Natural killer cell treated with Interleukin-12 subunit alpha and Interleukin-12 subunit beta and Interleukin-15 and Interleukin-18, amount 100 ng/mL, for 72 hours (primary cell): ENCODE measurements around the gene PARVA. TPM values are rescaled to one million over a fixed set of nuclear protein-coding genes. Genes with fewer than 3 reads are reported as not detected.

Experiments used
- ATAC-seq, 2 donors: fragments of 150-1000 bp; cut with Tn5 transposase in 1 of 2; sonication (Bioruptor Pico), chemical (Tn5 transposase) in 1 of 2; 2 replicates each; pipeline ENCODE4 v1.10.0; 2021
- DNase-seq: peaks from one replicate; pipeline ENCODE4 v3.0.0; 2022; ENCODE audit warnings: low spot score
- H3K27ac Mint-ChIP-seq, 2 donors: 1 replicate in 1 of 2; 2 replicates in 1 of 2; pipeline ENCODE4 v1.8.0; 2022; ENCODE audit warnings: mixed read lengths in 2 of 2, mild to moderate bottlenecking in 1 of 2, moderate library complexity in 1 of 2
- H3K27me3 Mint-ChIP-seq, 2 donors: 1 replicate in 1 of 2; 2 replicates in 1 of 2; pipeline ENCODE4 v1.8.0; 2022; ENCODE audit warnings: mixed read lengths in 2 of 2
- H3K36me3 Mint-ChIP-seq: one replicate; pipeline ENCODE4 v1.8.0; 2022; ENCODE audit warnings: mixed read lengths
- H3K4me1 Mint-ChIP-seq, 2 donors: 1 replicate in 1 of 2; 2 replicates in 1 of 2; pipeline ENCODE4 v1.8.0; 2022; ENCODE audit warnings: low read depth in 2 of 2, mixed read lengths in 2 of 2, mild to moderate bottlenecking in 1 of 2
- H3K4me3 Mint-ChIP-seq: one replicate; pipeline ENCODE4 v1.8.0; 2022; ENCODE audit warnings: mixed read lengths
- H3K9me3 Mint-ChIP-seq: 2 replicates; pipeline ENCODE4 v1.8.0; 2022; ENCODE audit warnings: mixed read lengths
- total RNA-seq, 2 donors: library from RNA; stranded (reverse); gene quantifications; one replicate each; pipeline ENCODE4 v1.2.3, GENCODE V29; 2022

The PARVA gene
- total RNA-seq, 2 donors from 2014 or later = not detected

GRCh38 chr11:12386745-12387144, 9.4 kb downstream of the PARVA start:
- no peaks in the 10 kb centered on the region for H3K4me1 Mint-ChIP-seq
- H3K36me3 Mint-ChIP-seq = no peaks in the 10 kb centered on the region
- ATAC-seq (no peak), DNase-seq (no peak)
- no peaks in the 10 kb centered on the region for H3K9me3 Mint-ChIP-seq
- no peak overlapping the region for H3K27ac Mint-ChIP-seq
- peaks cover 28 to 29% of the 10 kb centered on the region in 2 donors for H3K27me3 Mint-ChIP-seq
- no peak overlapping the region for H3K4me3 Mint-ChIP-seq

DNA sequence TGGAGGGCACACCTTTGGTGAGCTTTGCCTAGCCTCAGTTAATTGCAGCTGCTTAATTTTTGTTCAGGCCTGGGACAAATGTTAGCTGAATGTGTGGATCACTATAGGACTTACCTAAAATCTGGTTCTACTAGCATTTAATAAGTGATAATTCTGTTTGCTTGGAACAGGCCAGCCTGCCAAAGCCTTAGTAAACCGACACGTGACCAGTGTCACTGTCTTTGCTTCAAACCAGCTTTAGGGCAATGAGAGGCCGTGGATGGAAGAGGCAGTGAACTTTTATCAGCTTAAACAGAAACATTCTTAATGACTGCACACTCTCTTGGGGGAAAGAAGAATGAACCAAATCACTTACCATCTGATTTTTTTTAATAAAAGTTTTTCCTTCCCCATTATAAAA, 10.8 kb downstream of the PARVA start:
- DNase-seq (no peak), ATAC-seq (no peak)
- no peaks in the 10 kb centered on the region for H3K36me3 Mint-ChIP-seq
- H3K4me3 Mint-ChIP-seq = no peak overlapping the region
- H3K4me1 Mint-ChIP-seq = no peaks in the 10 kb centered on the region
- H3K9me3 Mint-ChIP-seq = no peaks in the 10 kb centered on the region
- H3K27me3 Mint-ChIP-seq = peaks cover 28 to 29% of the 10 kb centered on the region in 2 donors
- no peak overlapping the region for H3K27ac Mint-ChIP-seq

DNA sequence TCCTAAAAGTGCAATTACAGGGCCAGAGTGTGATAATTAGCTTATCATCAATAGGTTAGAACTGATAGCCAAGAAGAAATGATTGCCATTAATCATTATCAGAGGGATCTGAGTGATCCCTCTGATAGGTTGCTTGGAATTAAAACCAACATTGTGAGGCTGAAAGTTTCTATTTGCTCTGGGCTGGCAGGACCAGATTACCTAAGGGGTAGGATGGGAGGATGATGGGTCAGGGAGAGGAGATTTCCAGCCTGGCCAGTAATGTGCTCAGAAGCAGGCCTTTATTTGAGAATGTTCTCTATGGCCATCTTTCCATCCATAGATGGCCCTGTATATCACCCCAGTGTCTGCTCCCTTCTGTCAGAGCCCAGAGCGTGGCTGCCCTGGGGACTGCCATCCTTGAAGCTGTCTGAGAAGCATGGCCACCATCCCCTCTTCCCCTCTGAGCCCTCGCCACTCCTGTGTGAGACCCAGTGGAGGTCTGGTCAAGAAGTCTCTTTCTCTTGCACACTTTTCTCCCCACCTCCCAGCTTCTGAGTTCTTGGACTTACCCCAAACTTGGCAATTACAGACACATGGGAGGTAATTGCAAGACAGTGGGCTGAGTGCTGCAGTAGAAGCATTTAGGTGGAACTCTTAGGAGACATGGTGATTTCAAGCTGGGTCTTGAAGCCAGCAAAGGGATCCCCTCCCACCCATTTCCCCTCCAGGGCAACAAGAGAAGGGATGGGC, 11.7 kb downstream of the PARVA start:
- Mint-ChIP-seq H3K36me3 (no peaks in the 10 kb centered on the region), H3K27me3 (peaks cover 26 to 28% of the 10 kb centered on the region in 2 donors), H3K4me3 (no peak overlapping the region), H3K9me3 (no peaks in the 10 kb centered on the region), H3K4me1 (no peaks in the 10 kb centered on the region), H3K27ac (no peak overlapping the region)
- DNase-seq = no peak
- ATAC-seq = peak in 1 of 2 donors; percentile 17

GRCh38 chr11:12389676-12390657, 12.6 kb downstream of the PARVA start:
- Mint-ChIP-seq H3K9me3 (no peaks in the 10 kb centered on the region), H3K4me1 (no peaks in the 10 kb centered on the region), H3K27me3 (peaks cover 19 to 24% of the 10 kb centered on the region in 2 donors), H3K36me3 (no peaks in the 10 kb centered on the region), H3K27ac (no peak overlapping the region), H3K4me3 (no peak overlapping the region)
- no peak for ATAC-seq
- DNase-seq = no peak

DNA sequence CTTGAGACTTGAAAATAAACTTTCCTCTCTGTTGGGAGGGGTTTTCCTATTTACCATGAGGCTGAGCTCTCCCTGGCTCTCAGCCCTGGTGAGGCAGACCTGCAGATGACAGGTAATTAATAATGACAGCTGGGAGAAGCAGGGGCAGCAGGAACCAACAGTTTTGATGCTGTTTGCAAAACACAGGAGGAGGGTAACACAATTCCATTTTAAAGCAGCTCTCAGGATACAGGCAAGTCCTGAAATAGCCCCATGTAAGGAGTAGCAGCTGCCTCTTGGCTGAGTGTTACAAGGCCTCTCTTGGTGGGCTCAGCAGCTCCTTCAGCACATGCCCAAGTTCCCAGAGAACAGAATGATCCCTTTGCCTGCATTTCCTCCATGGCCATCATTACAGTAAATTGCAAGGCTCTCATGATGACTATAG, 13.3 kb downstream of the PARVA start:
- no peak for ATAC-seq
- Mint-ChIP-seq H3K4me1 (no peaks in the 10 kb centered on the region), H3K27ac (no peak overlapping the region), H3K4me3 (no peak overlapping the region), H3K9me3 (no peaks in the 10 kb centered on the region), H3K27me3 (peaks cover 18 to 24% of the 10 kb centered on the region in 2 donors), H3K36me3 (no peaks in the 10 kb centered on the region)
- DNase-seq = no peak

- H3K27ac Mint-ChIP-seq = no peak overlapping the region
- H3K4me1 Mint-ChIP-seq = no peaks in the 10 kb centered on the region
These were observed 15.3 kb downstream of the PARVA start for GRCh38 chr11:12392672-12393071.

DNA sequence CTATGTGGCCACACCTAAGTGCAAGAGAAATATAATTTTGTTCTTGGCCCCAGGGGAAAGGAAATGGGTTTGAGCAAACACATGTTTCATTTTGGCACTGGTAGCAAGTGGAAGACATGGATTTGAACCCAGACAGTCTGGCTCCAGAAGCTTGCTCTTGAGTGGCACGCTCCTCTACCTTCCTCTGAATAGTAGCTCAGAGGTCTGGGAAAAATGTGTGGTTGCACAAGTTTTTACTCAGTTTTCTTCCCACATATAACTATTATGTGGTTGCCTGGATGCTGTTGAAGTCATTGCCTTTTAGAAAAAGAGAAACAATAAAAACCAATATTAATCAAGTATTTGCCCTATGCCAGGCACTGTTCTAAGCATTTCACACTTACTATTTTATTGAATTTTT, 16.3 kb downstream of the PARVA start:
- ATAC-seq (no peak), DNase-seq (no peak)
- H3K36me3 Mint-ChIP-seq = no peaks in the 10 kb centered on the region
- H3K4me1 Mint-ChIP-seq = no peaks in the 10 kb centered on the region
- H3K27me3 Mint-ChIP-seq = peaks cover 0 to 9% of the 10 kb centered on the region in 2 donors
- H3K9me3 Mint-ChIP-seq = no peaks in the 10 kb centered on the region
- H3K27ac Mint-ChIP-seq = no peak overlapping the region
- no peak overlapping the region for H3K4me3 Mint-ChIP-seq

More at GRCh38 chr11:12392672-12393071, 15.3 kb downstream of the PARVA start:
- Mint-ChIP-seq H3K4me3 (no peak overlapping the region), H3K36me3 (no peaks in the 10 kb centered on the region), H3K27me3 (peaks cover 0 to 11% of the 10 kb centered on the region in 2 donors), H3K9me3 (no peaks in the 10 kb centered on the region)
- DNase-seq (no peak), ATAC-seq (no peak)

- Mint-ChIP-seq H3K9me3 (no peaks in the 10 kb centered on the region), H3K4me1 (no peaks in the 10 kb centered on the region), H3K27me3 (peaks cover 0 to 9% of the 10 kb centered on the region in 2 donors), H3K27ac (no peak overlapping the region), H3K4me3 (no peak overlapping the region), H3K36me3 (no peaks in the 10 kb centered on the region)
- ATAC-seq = no peak
- no peak for DNase-seq
These were observed 17.2 kb downstream of the PARVA start for GRCh38 chr11:12394601-12395000.

DNA sequence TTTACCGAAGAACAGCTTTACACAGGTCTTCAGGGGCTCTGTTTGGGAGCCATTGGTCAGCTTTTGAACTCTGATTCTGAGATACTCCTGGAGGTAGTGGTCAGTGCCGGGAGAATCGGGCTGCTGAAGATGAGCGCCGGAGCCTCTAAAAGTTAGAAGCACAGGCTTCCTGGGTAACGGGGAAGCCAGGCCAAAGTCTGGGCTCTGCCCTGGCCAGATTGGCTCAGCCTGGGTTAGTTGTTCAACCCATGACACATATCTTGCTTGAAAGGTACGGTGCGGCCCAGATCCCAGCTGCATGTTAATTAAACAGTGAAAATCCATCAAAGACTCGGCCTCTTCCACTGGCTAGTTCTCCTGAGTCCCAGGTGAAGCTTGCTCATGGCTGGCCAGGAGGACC, 18.0 kb downstream of the PARVA start:
- Mint-ChIP-seq H3K27me3 (peaks cover 0 to 6% of the 10 kb centered on the region in 2 donors), H3K36me3 (no peaks in the 10 kb centered on the region), H3K4me3 (no peak overlapping the region), H3K4me1 (no peaks in the 10 kb centered on the region), H3K27ac (no peak overlapping the region), H3K9me3 (no peaks in the 10 kb centered on the region)
- ATAC-seq = no peak
- DNase-seq = no peak

DNA sequence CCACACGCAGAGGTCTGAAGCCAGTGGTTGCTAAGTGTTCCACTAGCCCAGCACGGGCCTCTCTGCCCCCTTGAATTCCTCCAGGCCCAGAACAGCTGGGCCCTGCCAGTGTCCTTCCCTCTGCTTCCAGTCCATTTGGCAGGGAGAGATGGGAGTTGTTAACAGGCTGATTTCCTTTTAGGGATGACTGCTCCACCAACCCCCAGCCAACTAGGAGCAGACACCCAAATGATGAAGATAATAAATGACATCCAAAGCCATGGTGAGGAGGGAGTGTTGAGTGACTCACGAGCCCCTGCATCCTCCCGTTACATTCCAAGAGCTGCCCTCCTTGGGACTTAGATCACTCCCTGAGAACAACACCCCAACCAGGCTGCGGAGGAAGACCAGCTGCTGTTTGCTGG, 20.6 kb downstream of the PARVA start:
- DNase-seq (no peak), ATAC-seq (no peak)
- Mint-ChIP-seq H3K4me1 (no peaks in the 10 kb centered on the region), H3K27me3 (peaks cover 0 to 9% of the 10 kb centered on the region in 2 donors), H3K4me3 (no peak overlapping the region), H3K27ac (no peak overlapping the region), H3K9me3 (no peaks in the 10 kb centered on the region), H3K36me3 (no peaks in the 10 kb centered on the region)

DNA sequence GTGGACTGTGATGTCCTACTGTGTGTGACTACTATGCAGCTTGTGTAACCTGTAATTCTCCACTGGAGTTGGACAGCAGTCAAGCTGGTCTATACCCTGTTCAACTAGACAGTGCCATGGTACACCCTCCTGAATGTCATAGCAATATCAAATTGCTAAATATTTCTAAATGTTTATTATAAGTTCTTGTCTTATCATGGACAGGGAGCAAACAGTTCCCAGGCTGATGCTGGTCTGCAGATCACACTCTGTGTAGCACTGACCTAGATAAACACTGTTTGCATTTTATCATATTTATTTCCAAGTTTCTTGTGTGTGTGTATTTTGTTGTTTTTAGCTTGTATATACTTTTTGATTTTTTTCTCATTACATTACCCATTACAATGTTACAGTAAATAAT, 22.0 kb downstream of the PARVA start:
- Mint-ChIP-seq H3K4me1 (no peaks in the 10 kb centered on the region), H3K9me3 (no peaks in the 10 kb centered on the region)

DNA sequence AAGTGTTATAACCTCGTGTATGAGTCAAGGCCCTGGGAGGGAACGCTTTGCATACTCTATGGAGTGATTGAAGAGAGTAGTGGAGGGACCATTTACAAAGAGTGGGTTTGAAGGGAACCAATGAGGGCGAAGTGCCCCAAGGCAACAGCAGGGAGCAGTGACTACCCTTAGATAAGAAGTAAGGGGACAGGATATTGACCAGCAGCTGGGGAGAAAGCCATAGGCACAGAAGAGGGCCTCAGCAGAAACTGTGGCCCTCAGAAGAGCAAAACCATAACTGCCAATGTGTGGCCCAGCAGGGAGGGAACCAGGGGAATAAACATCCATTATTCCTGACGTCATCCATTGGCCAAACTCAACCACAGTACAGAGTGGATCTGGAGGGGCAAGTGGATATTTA, 24.7 kb downstream of the PARVA start:
- H3K27ac Mint-ChIP-seq = no peak overlapping the region
- no peak overlapping the region for H3K4me3 Mint-ChIP-seq
- no peaks in the 10 kb centered on the region for H3K36me3 Mint-ChIP-seq
- ATAC-seq (no peak), DNase-seq (no peak)
- H3K9me3 Mint-ChIP-seq = no peaks in the 10 kb centered on the region
- peaks cover 4 to 5% of the 10 kb centered on the region in 2 donors for H3K27me3 Mint-ChIP-seq
- H3K4me1 Mint-ChIP-seq = no peaks in the 10 kb centered on the region

More for the DNA sequence above, 22.0 kb downstream of the PARVA start:
- ATAC-seq (no peak), DNase-seq (no peak)
- Mint-ChIP-seq H3K27ac (no peak overlapping the region), H3K27me3 (peaks cover 0 to 5% of the 10 kb centered on the region in 2 donors), H3K36me3 (no peaks in the 10 kb centered on the region), H3K4me3 (no peak overlapping the region)

DNA sequence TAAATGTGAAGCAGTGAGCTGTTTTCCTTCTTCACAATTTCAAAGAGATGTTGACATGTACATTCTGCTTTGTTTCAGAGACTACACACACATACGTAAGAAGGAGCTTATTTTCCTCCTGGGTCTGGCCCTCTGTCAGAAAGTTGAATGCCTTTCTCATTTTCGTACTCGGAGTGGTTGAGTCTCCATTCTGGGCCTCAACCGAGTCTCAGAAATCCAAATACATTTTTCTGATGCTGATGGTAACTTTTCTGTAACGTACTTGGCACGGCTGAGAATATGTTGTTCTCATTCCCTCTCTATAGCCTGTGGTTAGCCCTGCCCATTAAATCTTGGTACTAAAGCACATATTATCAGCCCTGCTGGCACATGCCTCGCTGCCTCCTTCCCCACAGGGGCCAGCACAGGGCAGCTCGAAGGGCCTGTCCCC, 25.3 kb downstream of the PARVA start:
- Mint-ChIP-seq H3K4me3 (no peak overlapping the region), H3K36me3 (no peaks in the 10 kb centered on the region), H3K9me3 (no peaks in the 10 kb centered on the region), H3K4me1 (no peaks in the 10 kb centered on the region), H3K27ac (no peak overlapping the region), H3K27me3 (peaks cover 4 to 5% of the 10 kb centered on the region in 2 donors)
- DNase-seq = no peak
- ATAC-seq = no peak
